ENCODE data around the gene LIPN.

- TF ChIP-seq POLR2A (IDR thresholded peaks at IDR 0.05) (no peak), CTCF (IDR thresholded peaks at IDR 0.05) (no peak)
Observed at GRCh38 chr10:88803641-88804040, 43.8 kb downstream of the LIPN start.
